HG03159 (cell line): Measurements from ENCODE around the gene CNBD2.
"Not testable (repeated sequence)": the region's sequence is repeated elsewhere in the genome, so short reads cannot be mapped to it uniquely, and the experiment has no call there.

Experiments used
- ATAC-seq: cut with Tn5 transposase; IDR thresholded peaks from one replicate; pipeline ENCODE4 v1.9.1; 2021; ENCODE audit warnings: mild to moderate bottlenecking, moderate library complexity; ENCODE audit not compliant: unreplicated experiment

CNBD2 gene

DNA sequence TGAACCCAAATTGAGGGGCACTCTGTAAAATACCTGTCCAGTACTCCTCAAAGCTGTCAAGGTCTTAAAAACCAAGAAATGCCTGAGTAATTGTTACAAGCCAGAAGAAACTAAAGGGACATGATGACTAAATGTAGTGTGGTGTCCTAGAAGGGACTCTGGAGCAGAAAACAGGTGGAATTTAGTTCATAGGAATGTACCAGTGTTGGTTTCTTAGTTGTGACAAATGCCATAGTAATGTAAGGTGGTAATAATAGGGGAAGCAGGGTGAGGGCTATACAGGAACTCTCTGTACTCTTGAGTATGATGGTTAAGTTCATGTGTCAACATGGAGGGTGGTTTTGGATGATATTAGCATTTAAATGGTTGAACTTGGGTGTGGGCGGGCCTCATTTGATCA is 92.3 kb downstream of the CNBD2 start:
- ATAC-seq = no peak

DNA sequence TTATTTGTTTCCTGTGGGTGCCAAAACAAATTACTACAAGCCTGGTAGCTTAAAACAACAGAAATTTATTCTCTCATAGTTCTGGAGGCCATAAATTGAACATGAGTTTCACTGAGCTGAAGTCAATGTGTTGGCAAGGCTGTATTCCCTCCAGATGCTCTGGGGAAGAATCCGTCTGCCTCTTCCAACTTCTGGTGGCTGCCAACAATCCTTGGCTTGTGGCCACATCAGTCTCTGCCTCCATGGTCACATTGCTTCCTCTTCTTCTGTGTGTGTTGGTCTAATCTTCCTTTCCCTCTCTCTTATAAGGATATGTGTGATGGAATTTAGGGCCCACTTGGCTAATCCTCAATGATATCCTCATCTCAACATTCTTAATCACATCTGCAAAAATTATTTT is 93.4 kb downstream of the CNBD2 start:
- ATAC-seq = no peak

DNA sequence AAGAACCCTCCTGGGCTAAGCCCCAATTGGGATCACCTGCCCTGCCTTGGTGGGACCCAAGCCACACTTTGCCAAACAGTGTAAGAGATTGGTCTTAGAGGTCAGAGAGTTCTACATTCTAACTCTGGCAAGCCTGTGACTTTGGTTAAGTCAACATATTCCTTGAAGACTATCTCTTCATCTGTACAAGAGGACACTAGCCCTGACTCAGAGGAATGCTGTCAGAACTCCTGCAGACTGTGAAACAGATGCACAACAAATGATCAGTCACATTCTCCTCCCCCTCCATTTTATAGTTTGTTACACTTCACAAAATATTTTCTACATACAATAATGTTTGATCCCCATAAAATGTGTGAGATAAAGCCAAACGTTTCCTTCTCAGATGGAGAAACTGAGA is 94.4 kb downstream of the CNBD2 start:
- ATAC-seq = no peak

DNA sequence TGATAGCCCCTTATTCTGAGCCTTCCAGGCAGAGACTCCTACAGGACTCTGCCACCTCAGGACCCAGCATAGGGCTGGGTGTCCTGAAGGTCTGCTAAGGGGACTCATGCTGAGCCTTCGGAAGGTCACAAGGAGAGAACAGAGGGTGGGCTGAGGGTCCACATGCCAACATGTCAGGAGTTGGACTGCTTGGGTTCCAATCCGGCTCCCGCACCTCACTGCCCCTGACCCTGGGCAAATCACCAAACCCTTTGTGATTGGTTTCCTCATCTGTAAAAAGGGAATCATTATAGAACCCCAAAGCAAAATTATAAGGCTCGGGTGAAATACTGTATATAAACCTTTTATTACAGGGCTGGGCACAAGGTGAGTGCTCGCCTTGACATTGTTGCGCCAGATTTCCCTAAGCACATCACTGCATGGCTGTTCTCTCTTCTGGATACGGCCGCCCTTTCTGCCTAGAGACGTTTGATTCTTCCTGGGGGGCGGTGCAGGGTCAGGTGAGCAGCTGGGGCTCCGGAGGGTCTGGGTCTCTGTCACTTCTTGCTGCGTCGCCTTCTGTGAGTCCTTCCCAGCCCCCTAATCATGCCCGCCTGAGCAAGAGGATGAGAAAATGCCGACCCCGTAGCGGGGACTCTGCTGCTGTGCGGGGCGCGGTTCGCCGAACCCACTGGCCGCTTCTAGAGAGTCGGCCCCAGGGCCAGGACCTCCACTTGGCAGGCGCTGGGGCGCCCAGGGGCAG is 95.7 kb downstream of the CNBD2 start:
- no peak for ATAC-seq

DNA sequence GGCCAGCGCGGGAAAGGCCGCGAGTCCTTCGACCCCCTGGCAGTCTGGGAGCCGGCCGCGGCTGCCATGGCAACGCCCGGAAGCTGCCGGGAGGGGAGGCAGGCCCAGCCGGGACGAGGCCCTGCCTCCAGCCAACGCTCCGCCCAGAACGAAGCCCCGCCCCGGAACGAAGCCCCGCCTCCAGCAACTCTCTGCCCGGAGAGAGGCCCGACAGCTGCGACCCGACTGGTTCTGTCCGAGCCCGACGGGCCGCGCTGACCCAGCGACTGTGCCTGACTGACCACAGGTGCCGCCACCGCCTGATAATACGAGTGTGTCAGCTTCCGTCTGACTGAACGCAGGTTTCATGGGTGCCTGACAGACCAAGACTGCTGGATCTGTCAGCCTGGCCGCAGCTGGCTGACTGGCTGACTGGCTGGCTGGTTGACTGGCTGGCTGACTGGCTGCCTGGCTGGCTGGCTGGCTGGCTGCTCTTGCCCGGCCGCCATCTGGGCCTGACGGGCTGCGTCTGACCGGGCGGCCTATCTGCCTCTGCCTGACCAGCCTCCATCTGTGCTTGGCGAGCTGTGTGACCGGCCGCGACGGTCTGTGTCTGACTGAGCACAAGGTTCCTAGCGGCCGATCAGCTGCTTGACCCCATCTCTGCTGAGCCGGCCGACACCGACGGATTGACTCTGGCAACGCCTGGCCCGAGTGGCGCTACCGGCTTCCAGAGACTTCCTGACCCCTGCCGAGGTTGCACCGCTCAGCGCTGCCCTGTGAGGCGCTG is 96.5 kb downstream of the CNBD2 start:
- peak; percentile 86 for ATAC-seq

DNA sequence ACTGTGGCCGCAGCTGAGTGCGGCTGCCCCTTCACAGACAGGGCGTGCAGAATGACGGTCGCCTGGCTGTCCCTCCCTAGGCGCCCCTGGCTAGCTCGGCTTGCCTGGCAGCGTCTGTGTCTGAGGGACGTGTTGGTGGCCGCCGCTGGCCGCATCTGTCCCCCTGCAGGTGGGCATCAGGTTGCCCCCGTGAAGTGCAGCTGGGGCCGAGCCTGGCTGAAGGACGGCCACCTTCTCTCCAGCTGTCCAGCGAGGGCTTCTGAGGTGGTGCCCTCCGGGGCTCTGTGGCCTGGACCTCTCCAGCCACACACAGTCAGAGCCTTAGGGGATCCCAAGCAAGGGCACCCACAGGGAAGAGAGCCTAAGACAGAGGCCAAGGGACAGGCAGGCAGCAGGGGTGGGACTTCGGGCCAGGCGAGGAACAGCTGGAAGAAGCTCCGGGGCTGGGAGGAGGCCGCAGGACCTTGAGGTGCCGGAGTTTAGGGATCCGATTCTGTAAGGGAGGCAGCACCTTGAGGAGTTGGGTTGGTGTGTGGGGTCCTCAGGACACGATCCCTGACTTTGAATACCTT is 97.1 kb downstream of the CNBD2 start:
- ATAC-seq = no peak

DNA sequence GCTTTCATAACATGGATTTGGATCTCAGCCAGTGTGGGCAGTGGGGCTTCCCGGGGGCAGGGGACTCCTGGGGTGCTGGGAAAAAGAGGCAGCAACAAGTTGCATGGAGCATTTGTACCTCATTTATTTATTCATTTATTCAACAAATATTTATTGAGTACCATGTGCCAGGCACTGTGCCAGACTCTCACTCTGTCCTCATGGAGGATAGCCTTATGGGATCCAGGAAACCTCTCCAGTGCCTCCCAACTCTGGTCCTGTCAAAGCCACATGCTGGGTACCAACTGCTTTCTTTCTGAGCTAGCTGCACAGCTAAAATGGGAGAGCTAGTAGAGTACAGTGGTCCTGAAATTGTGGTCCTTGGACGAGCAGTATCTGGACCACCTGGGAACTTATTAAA is 98.4 kb downstream of the CNBD2 start:
- no peak for ATAC-seq

DNA sequence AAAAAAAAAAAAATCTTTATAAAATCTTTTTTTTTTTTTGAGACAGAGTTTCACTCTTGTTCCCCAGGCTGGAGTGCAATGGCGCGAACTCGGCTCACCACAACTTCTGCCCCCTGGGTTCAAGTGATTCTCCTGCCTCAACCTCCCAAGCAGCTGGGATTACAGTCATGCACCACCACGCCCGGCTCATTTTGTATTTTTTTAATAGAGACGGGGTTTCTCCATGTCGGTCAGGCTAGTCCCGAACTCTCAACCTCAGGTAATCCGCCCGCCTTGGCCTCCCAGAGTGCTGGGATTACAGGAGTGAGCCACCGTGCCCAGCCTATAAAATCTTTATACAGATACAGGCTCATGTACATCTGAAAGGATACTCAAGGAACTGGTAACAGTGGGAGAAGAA is 100.1 kb downstream of the CNBD2 start:
- not testable (repeated sequence) for ATAC-seq

DNA sequence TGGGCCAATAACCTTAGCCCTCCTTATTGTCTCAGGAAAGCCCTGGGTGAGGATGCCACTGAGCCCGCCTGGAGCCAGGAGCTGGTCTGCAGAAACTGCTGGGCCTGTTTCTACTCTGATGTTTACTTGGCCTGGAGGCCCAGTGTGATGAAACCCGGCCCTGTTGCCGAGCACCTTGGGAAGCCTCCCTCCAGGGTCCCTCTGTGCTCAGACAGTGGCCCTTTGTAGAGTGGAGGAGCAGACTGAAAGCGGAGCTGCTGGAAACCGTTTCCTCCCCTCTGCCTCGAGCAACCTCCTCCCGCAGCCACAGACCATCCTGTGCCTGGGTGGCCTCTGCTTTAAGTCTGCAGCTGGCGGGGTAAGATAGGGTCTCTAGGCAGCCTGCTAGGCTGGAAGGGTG is 102.1 kb downstream of the CNBD2 start:
- ATAC-seq = no peak

DNA sequence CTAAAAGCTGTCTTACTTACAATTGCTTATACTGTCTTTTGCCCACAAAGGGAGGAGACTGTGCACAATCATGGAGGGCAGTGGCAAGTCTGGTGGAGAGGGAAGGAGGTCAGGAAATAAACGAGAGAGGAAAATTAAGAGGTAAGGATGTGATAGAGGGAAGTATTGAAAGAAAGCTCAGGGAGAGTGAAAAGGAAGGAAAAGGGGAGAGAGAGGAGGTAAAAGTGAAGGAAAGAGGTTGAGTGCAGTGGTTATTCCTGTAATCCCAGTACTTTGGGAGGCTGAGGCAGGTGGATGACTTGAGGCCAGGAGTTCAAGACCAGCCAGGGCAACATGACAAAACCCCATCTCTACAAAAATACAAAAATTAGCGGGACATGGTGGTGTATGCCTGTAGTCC is 103.5 kb downstream of the CNBD2 start:
- no peak for ATAC-seq

DNA sequence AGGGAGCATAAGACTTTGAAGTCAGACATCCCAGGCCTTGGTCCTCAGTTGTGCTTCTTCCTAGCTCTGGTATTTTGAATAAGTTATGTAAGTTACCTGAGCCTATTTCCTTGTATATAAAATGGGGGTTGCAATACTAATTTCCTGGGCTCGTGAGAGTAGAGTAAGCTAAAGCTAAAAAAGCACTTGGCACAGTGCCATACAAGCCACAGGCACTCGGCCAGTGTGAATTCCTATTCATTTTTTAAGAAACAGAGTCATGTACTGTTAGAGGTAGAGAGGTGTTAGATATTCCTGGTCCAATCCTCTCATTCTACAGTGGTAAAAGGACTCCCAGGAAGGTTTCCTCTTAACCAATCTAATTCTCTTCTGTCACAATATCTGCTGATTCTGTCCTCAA is 106.6 kb downstream of the CNBD2 start:
- no peak for ATAC-seq

DNA sequence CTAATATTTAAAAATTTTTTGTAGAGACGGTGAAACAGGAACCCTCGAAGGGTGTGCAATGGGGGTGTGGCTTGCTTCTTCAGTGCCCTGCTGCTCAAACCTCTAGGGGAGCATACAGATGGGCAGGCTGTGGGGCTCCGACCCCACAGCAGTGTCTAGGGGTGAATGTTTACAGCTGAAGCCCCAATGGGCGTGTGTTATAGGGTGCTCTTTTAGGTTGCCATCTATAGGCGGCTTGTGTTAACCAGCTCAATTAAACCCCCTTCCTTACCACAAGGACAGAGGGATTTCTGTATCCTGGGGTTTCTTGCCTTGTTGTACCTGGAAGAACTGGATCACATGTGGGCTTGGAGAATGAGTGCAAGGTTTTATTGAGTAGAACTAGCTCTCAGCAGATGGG is 109.4 kb downstream of the CNBD2 start:
- ATAC-seq = not testable (repeated sequence)

DNA sequence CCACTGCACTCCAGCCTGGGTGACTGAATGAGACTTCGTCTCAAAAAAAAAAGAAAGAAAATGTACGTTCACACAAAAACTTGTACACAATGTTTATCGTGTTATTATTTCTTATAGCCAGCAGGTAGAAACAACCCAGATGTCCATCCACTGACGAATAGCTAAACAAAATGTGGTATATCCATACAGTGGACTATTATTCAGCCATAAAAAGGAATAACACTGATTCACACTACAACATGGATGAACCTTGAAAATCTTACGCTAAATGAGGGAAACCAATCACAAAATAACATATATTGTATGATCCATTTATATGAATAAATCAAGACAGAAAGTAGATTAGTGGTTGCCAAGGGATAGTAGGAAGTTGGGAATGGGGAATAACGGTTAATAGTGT is 111.1 kb downstream of the CNBD2 start:
- no peak for ATAC-seq

DNA sequence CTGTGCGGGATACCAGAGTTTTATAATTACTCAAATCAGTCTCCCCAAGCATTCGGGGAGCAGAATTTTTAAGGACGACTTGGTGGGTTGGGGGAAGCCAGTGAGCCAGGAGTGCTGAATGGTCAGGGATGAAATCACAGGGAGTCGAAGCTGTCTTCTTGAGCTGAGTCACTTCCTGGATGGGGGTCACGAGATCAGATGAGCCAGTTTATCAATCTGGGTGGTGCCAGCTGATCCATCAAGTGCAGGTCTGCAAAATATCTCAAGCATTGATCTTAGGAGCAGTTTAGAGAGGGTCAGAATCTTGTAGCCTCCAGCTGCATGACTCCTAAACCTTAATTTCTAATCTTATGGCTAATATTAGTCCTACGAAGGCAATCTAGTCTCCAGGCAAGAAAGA is 111.6 kb downstream of the CNBD2 start:
- ATAC-seq = not testable (repeated sequence)
